IPS-NIHi7 (cell line): ENCODE measurements around the gene SLC18A2.
A peak's percentile ranks its signal among the peaks of the same experiment; 100 is the strongest.
"Not testable (repeated sequence)": the region's sequence is repeated elsewhere in the genome, so short reads cannot be mapped to it uniquely, and the experiment has no call there.

ENCODE experiments used
- DNase-seq: peaks from one replicate; pipeline ENCODE4 v3.0.0; 2012; ENCODE audit warnings: mixed read lengths; ENCODE audit errors: extremely low spot score

SLC18A2 gene

DNA sequence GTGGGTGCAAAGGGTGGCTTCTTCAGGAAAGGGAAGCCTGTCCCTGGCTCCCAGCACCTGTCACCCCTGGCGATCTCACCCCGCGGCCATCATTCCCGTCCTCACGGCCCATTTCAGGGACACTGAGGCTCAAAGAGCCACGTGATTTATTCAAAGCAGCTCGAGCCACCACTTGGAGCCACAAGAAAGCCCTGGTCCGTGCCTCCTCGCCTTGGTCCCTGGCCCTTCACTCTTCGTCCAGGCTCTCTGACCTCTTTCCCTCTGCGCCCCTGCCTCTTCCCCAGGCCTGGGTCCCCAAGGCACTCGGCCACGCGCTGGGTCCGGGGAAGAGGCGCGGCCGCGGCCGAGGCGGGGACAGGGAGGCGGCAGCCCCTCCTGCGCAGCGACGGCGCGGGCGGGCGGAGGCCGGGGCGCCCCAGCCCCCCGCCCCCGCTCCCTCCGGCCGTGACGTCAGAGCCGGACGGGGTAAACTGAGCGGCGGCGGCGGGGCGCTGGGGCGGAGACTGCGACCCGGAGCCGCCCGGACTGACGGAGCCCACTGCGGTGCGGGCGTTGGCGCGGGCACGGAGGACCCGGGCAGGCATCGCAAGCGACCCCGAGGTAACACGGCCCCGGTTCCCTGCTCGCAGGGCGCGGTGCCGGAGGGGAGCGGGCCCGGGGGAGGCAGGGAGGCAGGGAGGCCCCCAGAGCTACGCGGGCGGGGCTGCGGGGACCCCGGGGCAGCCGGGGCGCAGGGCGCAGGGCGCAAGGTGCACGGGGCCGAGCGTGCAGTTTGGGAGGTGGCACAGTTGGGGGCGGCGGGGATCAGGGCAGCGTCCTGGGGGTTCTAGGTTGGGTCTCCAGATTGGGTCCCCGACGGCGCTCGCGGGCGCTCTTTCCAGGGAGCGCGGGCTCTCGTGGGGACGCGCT lies at the start of gene SLC18A2:
Gene SLC18A2 (plus strand): TSS at position 494 of the 909 bp plus-strand sequence. CDS start 580 bp downstream, outside the sequence.
- peak; percentile 63 for DNase-seq

DNA sequence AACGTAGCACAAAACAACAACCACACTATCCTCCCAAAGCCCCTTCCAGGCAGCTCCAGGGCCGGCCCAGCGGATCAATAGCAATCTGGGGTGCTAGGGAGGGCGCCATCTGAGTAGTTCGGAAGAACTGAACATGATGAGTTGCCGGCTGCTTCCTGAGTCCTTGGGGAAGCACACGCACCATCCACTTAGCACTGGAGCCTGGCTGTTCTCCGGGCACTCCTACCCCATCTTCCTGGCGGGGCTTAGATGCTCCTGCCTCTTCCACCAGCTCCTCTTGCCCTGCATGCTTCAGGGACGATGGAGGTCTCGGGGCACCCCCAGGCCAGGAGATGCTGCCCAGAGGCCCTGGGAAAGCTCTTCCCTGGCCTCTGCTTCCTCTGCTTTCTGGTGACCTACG lies 43.7 kb upstream of the SLC18A2 start, which contains the start of gene KCNK18:
Gene KCNK18 (plus strand): TSS at position 301 of the 400 bp plus-strand sequence. CDS start 0 bp downstream, at position 301.
- DNase-seq = no peak

DNA sequence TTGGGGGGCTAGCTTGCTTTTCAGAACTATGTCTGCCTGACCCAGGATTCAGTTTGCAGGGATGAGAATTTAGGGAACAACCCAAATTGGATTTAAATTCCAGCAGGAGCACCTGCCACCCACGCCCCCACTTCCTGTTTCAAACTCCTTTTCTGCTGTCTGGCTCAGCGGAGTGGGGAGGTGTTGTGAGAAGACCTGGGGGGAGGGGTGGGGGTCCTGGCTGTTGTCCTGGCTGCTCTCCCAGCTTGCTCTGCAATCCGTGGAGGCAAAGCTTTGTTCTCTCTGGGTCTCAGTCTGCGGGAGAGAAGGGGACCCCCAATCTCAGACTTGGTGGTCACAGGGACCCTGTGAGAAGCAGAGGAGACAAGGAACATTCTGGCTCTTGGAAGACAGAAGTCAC lies 42.8 kb upstream of the SLC18A2 start:
- peak; percentile 52 for DNase-seq

DNA sequence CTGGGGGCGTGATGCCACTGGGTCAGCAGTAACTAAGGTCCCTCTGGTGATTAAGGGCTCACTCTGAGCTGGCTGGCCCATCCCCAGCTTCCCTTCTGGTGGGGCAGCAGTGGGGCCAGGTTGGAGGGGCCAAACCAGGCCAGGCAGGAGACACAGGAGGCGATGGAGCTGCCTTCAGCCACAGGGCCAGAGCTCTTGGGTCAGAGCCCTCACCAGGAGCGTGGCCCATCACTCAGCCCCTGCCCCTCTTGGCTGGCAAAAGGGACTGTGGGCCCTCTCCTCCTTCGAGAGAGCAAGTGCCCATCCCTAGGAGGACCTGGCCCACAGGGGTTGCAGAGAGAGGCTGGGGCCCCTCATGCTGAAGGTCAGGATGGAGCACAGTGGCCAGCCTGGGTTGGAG lies 39.1 kb upstream of the SLC18A2 start:
- DNase-seq = no peak

DNA sequence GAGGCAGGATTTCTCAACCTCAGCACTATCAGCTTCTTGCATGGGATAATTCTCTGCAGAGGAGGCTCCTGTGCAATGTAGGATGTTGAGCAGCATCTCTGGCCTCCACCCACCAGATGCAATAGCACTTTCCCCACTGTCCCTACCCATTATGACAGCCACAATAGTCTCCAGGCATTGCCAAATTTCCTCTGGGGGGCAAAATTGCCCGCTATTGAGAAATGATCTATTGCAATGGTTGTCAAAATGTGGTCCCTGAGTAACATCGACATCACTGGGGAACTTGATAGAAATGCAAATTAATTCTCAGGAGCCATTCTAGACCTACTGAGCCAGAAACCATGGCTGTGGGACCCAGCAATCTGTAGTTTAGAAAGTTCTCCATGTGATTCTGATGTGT lies 36.6 kb upstream of the SLC18A2 start:
- DNase-seq = no peak

DNA sequence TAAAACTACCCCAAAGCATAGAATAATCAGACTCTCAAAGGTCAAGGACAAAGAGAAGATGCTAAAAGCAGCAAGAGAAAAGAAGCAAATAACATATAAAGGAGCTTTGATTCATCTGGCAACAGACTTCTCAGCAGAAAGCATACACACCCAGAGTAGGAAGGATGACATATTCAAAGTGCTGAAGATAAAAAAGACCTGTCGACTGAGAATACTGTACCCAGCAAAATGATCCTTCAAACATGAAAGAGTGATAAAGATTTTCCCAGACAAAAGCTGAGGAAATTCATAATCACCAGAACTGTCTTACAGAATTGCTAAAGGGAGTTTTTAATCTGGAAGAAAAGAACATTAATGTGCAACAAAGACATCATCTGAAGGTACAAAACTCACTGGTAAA lies 28.7 kb upstream of the SLC18A2 start:
- no peak for DNase-seq

DNA sequence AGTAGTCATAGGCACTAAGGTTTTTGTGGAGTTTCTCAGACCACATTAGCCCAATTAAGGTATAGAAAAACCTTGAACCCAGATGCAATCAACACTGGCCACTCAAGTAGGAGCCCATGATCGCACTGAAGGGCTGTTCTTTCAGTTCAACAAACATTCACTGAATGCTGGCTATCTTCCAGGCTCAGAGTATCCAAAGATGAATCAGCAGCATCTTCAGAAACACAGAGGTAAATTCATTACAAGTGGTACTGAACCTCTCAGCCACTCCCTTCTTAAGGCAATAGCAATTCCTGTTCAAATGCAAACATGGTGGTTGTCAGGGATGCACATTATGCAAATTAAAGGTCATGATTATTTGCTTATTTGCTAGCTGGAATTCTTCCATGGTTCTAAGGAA lies 26.5 kb upstream of the SLC18A2 start:
- no peak for DNase-seq

DNA sequence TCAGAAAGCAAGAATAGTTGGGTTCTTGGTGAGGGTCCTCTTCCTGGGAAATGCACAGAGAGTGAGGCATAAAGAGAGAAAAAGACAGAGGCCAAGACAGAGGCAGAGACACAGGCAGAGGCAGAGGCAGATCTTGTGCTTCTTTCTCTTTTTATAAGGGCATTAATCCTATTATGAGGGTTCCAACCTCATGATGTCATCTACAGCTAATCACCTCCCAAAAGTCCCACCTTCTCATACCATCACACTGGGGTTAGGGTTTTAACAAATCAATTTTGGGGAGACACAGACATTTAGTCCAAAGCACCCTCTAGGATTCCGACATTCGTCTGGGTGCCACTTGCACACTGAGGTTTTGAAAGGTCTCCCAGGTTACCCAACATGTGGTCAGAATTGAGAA lies 25.8 kb upstream of the SLC18A2 start:
- DNase-seq = no peak

DNA sequence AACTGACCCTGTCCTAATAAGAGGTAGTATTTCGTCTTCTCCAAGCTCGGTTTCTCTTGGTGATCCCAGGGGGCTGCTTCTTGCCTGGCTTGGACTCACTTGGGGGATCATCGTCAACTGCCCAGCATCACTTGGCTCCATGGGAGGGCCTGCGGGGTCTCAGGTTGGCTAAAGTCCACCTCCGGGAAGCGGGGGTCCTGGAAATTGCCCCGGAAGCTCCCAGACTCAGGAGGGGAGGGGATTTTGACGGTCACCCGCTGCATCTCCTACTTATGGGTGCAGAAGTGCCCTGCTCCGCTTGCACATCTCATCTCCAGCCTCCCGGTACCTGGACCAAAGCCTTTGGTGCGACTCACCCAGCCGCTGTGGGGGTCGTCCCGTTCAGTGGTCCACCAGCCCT lies 24.9 kb upstream of the SLC18A2 start:
- no peak for DNase-seq

DNA sequence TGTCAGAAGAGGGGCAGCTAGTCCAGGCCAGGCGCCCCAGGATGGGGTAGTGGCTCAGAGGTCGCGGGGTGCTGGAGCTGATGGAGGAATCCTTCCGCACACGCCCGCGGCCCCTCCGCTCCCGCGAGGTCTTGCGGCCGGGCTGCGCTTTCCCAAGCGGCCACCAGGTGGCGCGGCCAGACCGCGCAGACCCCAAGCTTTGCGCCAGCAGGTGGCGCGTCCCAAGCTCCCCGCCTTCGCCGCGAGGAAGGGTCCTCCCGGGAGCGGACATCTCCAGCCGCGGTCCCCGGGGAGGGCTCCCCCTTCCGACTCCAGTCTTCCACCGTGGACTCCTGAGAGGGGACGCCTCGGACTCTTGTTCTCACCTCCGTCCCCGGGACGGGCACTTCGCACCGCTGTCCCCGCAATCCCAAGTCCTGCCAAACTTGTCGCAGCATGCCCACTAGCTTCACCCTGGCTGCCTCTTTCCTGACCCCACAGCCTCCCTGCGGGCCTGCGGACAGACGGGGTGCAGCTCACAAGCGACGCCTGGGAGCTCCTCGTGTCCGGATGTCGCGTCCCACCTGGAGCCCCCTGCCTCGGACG lies 24.2 kb upstream of the SLC18A2 start:
- peak; percentile 94 for DNase-seq

DNA sequence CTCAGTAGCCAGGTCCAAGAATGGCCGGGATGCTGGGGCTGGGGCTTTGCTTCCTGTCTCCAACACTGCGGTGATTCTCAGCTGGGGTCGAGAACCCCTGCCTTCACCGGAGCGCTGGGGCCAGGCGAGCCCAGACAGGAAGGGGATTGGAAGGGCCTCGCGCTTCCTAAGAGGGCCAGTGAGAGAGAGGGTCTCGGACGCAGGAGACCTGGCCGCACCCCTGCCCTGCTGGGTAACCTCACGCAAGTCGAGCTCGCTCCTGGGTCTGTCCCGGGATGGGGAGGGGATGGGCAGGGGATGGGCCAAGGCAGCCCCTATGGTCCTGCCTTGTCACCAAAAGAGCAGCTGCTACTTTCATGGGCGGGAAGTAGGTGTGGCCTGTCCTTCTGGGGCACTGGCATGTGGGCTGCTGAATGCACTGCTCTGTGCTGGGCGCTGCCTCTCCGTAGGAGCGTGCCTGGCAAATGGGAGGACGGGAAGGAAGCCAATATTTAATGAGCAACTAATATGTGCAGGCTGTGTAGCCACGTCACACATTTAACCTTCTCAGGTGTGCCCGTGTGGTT lies 23.6 kb upstream of the SLC18A2 start:
- DNase-seq = peak; percentile 69

DNA sequence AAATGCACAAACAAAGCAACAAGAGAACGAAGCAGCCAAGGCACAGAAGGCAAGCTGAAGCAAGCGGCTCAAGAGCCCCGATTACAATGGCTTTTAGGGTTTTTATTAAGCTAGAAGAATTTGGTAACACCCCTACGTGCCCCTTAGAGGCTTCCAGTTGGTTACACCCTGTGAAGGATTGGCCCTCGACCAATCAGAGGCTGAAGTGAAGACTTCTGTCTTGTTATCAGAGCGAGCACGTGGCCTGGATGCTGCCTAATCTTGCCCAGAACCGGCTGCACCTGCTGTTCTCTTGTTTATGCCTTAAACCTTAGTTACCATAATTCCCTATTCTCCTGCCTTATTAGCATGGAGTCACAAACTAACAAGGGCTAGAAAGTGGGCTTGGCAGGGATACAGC lies 22.3 kb upstream of the SLC18A2 start:
- DNase-seq = no peak

DNA sequence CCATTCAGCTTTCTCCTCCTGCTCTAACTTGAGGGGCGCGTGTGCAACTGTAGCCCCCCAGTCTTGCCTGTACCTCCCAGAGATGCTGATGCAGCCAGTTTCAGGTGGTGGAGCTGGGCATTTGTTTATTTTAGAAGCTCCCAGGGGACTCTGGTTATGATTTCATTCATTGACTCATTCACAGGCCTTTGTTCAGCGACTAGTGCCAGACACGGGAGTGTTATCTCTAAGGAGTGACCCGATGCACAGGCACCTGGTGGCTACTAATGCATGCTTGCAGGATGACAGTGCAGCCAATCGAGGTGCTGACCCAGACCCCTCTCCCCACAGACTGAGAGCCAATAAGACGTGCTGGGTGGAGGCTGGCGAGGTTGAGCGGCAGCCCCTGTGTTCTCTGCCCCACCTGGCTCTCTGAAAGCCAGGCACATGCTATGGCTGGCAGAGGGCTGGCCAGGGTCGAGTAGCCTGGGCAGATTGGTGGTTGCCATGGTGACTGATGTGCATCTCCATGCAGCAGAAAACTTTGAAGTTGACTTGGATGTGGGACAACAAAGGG lies 19.7 kb upstream of the SLC18A2 start:
- DNase-seq = peak; percentile 51

DNA sequence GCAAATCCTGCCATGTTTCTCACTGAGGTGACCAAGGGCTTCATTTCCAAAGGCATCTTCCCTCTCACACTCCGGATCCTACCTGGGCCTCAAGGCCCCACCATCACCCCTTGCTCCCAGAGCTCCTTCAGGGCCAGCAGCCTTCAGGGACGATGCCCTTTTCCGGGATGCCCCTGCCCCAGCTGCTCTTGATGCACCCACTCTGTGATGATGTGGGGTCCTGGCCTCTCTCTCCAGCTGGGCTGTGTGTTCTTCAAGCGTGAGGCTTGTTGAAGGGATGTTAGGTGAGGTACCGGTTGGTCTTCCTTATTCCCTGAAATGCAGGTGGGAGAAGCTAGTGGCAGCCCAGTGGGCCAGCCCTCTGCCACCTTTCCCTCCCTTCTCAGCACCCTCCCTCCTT lies 18.4 kb upstream of the SLC18A2 start:
- no peak for DNase-seq

DNA sequence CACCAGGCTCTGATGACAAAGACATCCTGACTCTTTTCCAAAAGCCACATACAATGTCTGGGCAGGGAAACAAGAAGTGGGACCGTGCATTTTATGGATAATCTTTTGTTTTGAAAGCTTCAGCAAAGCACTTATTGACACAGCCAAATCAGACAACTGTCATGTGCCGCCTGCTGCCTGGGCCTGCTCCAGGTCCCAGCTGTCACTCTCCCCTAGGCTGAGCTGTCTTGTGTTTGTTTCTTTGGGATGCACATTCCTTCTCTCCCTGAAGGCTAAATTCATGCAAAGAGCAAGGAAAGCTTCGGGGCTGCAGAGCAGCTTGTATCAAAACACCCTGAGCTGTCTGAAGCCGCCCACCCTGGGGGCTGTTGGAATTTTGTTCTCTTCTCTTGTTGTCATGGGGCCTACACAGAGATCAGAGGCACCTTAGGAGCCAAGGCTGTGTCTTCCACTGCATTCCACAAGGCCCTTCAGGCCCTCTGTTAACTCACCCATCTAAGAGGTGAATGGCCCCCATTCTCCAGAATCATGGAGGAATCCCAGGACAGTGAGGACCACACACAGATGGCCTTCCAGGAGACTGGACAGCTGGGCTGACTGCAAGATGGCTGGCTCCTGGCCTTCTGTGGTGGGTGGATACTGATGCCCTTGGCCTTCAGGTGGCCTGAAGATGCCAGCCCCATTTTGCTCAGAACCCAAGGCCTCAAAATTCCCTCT lies 17.8 kb upstream of the SLC18A2 start:
- no peak for DNase-seq

DNA sequence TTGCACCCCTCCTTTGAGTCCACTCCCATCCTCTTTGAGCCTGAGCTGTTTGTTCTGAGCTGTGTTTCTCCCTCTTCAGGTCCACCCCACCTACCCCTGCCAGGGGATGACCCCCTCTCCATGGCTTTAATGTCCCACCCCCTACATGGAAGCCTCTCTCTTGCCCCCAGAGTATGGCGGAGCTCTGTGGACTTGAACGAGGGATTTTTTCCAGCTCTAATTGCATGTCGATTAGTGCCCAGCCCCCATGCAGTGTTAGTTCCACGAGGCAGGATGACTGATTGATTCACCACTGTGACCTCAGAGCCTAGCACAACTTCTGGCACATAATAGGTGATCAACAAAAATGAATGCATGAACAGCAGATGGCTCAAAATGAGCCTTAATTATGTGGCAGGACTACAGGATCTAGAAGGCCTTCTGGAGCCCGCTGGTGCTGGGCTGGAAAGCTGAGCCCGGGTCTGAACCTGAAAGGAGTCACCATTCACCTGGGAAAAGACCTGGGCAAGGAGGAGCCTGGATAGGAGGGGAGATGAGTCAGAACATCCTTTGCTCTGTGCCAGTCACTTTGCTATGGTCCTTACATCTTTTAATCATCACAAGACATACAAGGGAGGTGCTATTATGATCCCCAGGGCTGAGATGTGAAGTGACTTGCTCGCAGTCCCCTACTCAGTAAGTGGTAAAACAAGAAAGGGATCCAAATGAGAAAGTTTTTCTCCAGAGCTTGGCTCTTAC lies 17.1 kb upstream of the SLC18A2 start:
- DNase-seq = no peak

DNA sequence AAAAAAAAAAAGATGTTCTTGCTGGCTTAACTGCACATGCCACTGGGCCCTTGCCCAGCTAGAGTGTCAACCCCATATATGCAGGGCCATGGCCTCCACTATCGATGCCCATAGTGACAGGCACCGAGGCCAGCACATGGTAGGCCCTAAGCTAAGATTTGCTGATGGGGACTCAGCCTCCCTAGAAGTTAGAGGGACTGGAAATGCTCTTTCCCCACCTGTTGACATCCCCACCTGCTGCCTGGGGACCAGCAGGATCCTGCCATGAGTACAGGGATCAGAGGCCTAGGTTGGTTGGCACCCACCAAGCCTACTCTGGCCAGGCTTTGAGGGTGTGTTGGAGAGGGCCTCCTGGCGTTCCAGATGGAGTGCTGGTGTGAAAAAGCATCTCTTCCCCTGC lies 16.0 kb upstream of the SLC18A2 start:
- no peak for DNase-seq

DNA sequence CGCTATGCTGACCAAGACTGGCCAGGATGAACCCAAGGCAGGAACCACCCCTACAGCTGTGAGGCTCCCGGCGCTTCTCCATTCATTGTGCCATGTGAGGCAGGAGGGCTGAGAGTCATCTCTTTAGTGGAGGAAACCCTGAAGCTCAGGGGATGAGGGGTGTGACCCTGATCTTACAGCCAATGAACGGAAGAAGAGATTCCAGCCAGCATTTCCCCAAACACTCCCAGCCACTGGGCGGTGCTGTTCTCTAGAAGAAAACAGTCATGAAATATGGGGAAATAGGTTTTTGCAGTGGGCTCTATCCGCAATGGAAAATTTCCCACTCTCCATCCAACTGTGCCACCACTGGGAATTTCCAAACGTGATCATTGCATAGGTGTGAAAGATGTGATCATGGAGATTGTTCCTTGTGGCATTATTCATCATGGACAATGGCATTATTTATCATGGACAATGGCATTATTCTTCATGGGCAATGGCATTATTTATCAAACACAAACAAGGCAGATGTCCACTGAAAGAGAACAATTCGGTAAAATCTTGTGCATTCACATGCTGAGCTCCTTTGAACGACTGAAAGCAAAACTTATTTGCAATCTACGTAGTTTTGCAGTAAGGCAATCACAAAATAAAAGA lies 14.0 kb upstream of the SLC18A2 start:
- peak; percentile 87 for DNase-seq

DNA sequence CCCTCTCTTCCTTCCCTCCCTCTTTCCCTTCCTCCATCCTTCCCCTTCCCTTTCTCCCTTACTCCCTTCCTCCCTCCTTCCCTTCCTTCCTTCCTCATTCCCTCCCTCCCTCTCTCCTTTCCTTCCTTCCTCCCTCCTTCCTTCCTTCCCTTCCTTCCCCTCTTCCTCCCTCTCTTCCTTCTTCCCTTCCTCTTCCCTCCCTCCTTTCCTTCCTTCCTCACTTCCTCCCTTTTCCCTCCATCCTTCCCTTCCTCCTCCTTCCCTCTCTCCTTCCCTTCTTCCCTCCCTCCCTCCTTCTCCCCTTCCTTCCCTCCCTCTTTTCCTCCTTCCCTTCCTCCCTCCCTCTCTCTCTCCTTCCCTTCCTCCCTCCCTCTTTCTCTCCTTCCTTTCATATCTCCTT lies 12.7 kb upstream of the SLC18A2 start:
- no peak for DNase-seq

DNA sequence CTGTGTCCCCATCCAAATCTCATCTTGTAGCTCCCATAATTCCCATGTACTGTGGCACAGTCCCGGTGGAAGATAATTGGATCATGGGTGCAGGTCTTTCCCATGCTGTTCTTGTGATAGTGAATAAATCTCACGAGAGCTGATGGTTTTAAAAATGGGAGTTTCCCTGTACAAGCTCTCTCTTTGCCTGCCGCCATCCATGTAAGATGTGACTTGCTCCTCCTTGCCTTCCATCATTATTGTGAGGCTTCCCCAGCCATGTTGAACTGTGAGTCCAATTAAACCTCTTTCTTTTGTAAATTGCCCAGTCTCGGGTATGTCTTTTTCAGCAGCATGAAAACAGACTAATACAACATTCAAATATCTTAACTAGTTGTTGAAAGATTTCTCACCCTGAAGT lies 10.8 kb upstream of the SLC18A2 start:
- not testable (repeated sequence) for DNase-seq
